Occipital lobe (tissue), 2 donors: Measurements from ENCODE around the gene RGS1. TPM values are rescaled to one million over a fixed set of nuclear protein-coding genes. Genes with fewer than 3 reads are reported as not detected.

Source experiments
- DNase-seq: peaks from one replicate; lab custom pipeline; 2025; lab: John Stamatoyannopoulos, UW
- total RNA-seq: library from RNA; depleted of rRNA; stranded (reverse); fragments of >200 nt; gene quantifications from one replicate; pipeline ENCODE4 v1.2.3, GENCODE V29; 2014

RGS1 gene
- total RNA-seq, 1 donor from 2014 or later: 18.1 TPM

DNA sequence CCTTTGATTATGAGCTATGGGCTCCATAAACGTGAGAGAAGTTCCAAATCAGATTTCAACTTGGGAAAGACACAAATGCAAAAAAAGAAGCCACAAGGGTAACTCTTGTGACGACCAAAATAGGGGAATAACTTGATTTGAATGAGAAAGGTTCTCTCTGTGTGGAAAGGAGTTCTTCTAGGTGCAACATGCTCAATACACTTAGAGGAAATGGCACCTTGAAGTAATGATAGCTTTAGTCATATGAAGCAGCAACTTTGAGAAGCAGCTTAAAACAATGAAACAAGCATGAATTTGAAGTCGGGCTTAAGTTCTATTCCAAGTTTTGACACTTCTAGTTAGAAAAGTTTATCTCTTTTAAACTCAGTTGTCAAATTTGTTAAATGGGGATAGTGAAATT is 21.8 kb upstream of the RGS1 start:
- DNase-seq: no peak

DNA sequence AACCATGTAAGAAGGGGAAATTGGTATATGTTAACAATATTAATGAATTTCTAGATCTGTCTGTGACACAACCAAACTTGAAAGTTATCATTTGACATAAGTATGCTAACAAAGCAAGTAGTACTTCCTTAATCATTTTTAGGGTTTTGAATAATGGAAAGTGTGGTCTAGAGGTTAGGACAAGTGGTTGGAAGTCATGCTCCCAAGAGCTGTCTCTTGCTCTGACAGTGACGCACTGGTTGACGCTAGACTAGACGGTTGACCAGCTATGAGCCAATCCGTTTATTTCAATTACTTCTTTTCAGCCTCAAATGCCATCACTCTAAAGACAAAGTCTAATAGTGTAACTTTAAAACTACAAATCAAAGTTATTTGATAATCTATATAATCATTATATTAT is 20.7 kb upstream of the RGS1 start:
- no peak for DNase-seq

DNA sequence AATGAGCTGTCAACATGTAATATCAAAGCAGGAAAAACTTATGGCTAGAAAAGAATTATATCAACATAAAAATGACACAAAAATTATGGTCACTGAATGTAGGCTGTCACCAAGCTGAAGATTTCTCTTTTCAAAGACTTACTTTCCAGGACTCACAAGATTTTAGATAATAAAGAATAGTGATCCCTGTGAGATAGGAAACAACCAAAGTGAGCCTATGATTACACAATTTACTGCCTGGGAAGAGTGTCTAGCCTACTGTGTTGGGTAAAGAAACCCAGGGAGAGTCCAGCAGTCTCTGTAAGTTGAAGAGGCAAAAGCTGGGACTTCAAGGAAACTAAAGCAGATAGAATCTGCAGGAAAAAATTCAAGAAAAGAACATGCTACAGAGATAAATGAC is 20.2 kb upstream of the RGS1 start:
- DNase-seq: no peak

DNA sequence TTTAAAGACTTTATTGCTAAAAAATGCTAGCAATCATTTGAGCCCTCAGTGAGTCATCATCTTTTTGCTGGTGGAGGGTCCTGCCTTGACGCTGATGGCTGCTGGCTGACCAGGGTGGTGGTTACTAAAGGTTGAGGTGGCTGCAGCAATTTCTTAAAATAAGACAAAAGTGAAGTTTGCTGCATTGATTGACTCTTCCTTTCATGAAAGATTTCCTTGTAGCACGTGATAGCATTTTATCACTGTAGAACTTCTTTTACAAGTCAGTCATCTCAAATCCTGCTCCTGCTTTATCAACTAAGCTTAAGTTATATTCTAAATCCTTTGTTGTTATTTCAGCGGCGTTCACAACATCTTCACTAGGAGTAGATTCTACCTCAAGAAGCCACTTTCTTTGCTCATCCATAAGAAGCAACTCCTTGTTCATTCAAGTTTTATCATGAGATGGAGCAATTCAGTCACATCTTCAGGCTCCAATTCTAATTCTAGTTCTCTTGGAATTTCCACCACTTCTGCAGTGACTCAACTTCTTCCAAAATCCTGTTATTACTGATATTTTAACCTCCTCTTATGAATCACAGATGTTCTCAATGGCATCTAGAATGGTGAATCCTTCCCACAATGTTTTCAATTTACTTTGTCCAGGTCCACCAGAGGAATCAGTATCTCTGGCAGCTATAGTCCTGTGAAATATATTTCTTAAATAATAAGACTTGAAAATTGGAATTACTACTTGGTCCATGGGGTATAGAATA is 17.6 kb upstream of the RGS1 start:
- DNase-seq: no peak

DNA sequence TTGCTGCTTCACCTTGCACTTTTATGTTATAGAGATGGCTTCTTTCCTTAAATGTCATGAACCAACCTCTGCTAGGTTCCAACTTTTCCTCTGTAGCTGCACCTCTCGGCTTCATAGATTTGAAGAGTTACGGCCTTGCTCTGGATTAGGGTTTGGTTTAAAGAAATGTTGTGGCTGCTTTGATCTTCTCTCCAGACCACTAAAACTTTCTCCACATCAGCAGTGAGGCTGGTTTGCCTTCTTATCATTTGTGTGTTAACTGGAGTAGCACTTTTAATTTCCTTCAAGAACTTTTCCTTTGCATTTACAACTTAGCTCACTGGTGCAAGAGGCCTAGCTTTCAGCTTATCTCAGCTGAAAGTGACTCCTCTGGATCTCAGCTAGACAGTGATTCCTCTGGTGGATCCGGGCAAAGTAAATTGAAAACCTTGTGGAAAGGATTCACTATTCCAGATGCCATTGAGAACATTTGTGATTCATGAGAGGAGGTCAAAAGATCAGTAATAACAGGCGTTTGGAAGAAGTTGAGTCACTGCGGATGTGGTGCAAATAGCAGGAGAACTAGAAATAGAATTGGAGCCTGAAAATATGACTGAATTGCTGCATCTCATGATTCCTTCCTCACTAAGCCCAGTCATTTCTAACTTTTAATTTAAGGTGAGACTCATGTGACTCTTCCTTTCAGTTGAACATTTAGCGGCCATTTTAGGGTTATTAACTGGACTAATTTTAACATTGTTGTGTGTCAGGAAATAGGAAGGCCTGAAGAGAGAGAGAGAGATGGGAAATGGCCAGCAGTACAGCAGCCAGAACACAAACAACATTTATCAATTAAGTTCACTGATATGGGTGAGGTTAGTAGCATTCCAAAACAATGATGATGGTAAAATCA is 16.2 kb upstream of the RGS1 start:
- no peak for DNase-seq

DNA sequence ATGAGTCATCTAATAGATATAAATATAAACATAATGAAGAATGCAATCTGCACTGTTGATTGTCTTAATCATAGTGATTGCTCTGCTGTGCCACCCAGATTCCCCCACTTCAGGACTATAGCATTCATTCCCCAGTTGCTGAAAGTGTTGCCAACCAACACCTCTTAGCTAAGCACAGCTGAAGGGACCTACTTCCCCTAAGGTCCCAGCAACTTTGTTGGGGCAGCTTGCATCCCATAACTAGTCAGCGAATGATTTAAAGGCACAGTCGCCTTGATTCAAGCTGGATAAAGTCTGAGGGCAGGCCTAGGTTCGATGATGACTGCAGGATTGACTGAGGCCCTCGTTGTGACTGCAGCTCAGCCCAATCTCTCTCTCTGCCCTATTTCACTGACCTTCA is 14.3 kb upstream of the RGS1 start:
- DNase-seq: no peak

DNA sequence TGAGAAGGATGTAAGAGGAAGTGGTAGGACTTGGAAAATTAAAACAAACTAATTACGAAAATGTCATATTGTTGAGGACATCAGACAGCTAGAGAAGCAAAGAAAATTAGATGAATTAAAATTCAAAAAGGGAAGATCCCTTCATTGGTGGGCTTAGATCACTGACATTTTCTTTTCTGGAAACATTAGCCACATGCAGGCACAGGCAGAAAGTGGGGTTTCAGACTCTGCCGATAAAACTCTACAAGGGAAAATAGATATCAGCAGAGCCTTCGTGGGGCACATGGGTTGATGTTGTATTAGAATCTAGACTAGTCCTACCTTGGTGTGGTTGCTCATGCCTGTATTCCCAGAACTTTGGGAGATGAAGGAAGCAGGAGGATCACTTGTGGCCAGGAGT is 12.4 kb upstream of the RGS1 start:
- no peak for DNase-seq

DNA sequence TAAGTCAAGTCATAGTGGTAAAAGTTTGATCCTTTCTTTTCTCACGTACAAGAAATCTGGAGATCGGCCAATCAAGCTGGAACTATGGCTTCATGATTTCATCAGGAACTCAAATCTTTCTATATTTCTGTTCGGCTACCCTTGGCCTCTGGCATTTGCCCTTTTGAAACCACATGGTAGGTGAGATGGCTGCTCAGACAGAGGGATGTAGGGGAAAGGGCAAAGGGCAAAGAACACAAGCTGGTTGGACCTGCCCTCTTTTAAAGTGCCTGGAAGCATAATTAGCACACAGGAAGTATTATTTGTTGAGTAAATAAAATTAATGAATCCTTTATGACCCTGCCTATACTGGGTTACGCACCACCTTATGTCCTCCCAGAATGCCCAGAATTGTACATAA is 11.5 kb upstream of the RGS1 start:
- DNase-seq: no peak

DNA sequence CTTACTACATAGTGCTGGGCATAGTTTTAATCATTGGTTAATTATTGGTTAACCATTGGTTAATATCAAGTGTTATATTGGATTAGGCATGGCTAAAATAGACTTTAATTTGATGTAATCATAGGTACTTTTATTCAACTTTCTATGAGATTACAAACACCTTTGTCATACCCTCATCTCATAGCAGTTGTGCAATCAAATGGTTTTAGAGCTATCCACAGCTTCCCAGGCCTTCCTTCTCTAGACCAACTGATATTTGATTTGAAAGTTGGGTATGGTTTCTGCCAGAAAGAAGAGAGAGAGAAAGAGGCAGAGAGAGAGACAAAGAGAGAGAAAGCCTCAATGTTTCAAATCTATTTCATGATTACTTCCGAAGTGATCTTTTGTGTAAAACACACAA is 9.6 kb upstream of the RGS1 start:
- no peak for DNase-seq

DNA sequence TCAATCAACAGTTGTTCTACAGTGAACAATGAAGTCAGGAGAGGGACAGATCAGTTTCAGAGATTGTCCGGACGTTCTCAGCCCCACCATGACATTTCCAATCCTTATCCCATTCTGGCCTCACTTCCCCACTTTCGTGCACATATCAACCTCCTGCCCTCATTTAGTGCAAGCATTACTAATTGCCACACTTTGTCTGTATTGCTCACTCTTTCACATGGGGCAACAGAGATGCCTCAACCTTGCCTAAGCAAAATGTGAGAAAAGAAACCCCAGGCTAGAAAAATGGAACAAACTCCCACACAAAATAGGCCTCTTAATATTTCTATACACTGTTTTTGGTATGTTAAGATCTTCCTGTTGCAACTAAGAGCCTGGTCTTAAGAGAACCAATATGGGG is 8.9 kb upstream of the RGS1 start:
- no peak for DNase-seq

DNA sequence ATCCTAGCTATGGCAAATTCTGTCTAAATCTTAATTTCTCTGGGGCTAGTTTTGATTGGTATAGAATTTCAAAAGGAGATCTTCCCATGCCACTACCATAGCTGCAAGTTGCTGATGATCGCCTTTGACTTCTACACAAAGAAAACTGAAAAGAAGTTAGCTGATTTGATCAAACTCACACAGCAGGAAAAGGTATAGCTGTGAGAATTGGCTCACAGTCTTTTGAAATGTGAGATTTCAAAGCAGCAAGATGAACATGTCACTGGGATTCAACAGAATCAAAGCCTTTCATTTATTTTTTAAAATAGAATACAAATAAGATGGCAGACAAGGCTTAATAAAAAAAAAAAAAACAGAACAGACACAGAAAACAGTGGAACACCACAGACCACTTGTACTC is 7.5 kb upstream of the RGS1 start:
- DNase-seq: no peak

DNA sequence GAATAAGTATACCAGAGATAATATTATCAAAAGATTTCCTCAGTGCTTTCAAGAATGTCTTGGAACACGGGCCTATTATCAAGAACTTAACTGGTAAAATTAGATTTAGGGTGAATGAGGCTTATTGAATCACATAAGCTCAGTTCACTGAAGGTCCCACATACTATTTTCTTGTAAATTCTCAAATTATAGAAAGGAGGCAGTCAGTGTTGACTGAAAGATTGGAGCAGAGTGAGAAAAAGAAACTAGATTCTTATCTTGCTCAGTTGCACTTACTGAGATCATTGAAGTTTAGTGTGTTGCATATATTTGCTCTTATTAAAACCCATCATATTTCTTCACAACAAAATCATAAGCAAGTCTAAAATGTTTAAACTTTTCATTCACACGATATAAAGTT is 3.9 kb upstream of the RGS1 start:
- no peak for DNase-seq

DNA sequence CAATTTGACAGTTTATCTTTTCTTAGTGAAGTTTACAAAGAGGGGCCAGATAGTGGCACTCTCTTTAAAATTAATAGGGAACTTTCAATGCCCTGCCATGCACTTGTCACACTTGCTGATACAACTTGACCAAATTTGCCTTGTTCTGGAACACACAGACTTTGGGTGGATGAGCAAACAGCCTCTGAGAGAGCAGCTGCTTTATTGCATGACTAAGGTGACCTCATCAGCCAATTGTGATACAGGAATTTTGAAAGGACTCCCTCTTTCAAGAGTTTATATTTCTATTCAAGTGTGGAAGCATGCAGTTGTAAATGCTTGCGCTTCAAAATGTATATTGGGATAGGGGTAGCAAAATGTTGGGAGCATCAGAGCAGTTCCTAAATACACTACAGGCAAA is 2.1 kb upstream of the RGS1 start:
- no peak for DNase-seq

DNA sequence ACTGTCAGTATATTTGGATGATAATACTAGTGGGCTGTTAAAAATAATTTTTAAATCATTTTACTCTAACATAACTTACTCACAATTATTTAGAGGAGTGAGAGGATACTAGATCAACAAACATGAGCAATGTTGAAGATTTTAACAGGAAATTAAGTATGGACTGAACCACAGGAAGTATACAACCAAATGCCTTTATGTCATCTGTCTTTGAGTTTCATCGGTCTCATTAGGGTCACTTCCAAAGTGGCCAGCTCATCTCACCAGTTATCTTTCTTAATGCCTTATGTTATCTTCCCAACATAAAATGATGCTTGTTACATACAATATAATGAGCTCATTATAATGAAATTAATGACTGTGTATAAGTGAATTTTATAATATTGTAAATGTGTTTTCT is 1.5 kb upstream of the RGS1 start:
- no peak for DNase-seq

DNA sequence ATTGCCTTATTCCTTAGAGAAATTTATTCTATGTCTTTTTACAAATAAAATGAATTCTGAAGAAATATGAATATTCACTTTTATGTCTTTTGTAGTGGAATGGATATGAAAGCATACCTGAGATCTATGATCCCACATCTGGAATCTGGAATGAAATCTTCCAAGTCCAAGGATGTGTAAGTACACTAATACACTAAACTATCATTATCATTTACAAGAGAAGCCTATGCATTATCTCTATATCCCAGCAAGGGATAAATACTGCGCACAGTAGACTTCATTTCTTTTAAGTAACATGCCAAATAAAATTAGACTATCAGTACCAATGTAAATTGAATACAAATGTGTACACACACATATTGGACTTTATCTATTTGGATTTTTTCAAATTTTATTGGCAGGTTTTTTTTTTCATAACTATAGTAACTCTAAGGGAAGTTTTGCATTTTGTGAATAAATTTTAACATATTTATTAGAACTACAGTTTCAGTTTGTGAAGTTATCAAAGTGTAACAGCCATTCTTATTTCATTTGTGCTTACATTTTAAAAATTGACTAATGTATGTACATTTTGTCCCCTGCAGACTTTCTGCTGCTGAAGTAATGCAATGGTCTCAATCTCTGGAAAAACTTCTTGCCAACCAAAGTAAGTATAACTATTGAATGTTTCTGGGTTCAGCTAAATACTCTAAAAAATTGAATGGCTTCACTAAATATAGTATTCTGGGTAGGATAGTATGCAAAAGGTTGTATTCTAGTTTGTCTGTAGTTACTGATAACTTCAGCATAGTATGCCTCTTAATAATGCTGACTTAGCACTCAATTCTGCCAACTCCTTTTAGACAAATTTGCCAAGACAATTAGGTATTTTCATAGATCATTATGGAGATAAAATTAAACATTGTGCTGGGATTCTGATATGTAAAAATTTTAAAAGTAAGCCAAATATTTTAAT is 894 bp downstream of the RGS1 start:
- DNase-seq: no peak

DNA sequence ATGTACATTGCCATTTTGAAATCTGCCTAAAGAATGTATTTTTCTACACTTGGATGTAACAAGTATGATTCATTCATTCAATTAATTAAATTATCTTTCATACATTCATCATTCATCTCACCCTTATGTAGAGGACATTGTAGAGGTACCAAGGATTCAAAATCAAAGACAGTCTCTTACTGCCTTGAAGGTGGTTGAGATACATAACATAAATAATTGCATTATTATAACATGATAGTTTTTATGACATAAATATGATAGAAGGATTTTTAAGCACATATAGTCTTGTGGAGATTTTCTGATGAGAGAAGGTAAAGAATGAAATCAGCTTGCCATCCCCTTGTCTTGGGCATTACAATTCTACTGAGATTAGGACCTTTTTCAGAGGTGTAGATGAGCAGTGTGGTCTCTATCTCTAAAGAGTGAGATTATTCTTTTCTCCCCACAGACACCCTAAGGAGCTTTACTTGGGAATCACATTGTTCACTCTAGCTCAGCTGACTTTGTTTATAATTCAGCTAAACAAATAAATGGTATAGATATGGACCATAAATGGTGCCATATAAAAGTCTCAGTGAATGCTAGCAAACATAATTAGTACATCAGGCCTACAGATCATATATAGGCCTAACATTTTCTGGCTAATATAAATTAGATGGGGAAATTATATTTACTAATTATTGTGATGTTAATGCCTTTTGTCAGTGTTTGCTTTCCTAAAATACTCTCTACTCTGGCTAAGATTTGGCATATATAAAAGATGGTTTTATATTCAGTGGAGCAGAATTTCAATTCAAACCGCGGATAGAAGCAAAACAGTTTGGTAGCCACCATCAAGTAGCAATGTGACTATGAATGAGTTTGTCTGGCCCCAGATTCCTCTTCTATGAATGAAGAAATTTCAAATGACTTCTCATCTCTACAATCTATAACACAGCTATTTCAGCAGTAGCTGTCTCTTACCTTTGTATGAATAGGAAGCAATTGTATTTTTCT is 1.9 kb downstream of the RGS1 start:
- DNase-seq: no peak

DNA sequence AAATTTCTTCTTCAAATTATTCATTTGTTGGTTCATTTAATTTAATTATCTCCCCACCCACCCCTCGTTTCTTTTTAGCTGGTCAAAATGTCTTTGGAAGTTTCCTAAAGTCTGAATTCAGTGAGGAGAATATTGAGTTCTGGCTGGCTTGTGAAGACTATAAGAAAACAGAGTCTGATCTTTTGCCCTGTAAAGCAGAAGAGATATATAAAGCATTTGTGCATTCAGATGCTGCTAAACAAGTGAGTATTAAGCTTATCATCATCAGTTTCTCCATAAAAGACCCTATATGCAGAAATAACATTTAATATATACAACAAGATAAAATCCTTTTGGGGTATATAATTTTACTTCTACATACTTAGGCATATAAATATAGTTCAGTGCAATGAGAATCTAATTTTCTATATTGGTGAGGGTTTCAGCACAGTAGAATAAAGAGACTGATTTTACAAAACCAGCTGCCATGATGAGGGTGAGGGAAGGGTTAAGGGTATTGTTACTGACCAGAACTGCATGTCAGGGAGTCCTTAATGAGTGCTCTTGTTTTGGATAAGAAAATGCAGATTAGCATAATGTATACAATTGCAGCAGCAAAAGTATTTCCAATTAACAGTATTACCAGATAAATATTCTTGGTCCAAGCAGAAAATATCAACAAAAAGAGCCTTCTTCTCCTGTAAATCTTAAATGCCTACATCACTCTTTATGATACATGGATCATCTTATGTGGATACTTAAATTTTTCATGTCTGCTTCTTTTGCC is 2.8 kb downstream of the RGS1 start:
- no peak for DNase-seq

DNA sequence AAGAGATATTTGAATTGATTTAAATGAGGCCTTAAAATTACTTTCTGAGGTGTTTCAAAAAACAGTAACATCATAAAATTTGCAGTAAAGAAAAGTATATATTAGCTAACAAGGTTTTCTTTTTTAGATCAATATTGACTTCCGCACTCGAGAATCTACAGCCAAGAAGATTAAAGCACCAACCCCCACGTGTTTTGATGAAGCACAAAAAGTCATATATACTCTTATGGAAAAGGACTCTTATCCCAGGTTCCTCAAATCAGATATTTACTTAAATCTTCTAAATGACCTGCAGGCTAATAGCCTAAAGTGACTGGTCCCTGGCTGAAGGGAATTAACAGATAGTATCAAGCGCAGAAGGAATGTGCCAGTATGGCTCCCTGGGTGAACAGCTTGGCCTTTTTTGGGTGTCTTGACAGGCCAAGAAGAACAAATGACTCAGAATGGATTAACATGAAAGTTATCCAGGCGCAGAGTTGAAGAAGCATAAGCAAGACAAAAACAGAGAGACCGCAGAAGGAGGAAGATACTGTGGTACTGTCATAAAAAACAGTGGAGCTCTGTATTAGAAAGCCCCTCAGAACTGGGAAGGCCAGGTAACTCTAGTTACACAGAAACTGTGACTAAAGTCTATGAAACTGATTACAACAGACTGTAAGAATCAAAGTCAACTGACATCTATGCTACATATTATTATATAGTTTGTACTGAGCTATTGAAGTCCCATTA is 3.6 kb downstream of the RGS1 start:
- no peak for DNase-seq

DNA sequence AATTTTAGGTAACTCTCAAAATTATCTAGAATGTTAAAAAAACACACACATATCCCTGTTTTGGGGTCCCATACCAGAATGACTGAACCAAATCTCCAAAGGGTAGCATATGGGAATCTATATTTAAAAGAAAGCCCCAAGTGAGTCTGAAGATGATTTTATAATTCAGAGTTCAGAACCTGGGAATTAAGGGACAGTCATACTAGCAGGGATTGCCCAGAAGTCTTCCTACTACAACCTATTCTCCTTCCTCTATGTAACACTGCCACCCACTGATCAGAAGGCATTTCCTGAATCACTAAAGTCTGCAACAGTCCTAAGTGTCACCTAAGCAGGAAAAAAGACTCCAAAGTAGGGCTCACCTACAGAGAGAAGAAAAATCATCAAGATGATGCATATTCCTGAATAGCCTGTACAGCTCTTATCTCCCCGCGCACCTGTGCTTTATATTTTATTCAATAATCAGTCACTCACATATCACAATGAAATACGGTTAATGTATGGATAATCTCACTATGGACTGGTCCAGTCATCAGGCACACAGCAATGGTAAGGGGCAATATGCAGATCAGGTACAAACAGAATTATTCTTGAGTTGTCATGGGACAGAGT is 4.9 kb downstream of the RGS1 start:
- no peak for DNase-seq
